MCF 10A (cell line): ENCODE data around the gene UBE2D2. TPM values are rescaled to one million over a fixed set of nuclear protein-coding genes. Genes with fewer than 3 reads are reported as not detected.
A peak's percentile ranks its signal among the peaks of the same experiment; 100 is the strongest.

Experiments
- BruUV-seq: library from RNA; stranded (reverse); fragments of 400-500 nt; replicated peaks from 2 replicates; lab custom pipeline; 2021; lab: Mats Ljungman, UMichigan
- CTCF ChIA-PET: fragments of 300-600 bp; sonication (Branson Sonifier 250); formaldehyde crosslinking; extraction: SDS; loops from one replicate; lab custom pipeline; 2021; ENCODE audit warnings: antibody characterized with exemption, inconsistent platforms; lab: Yijun Ruan, JAX
- POLR2A ChIA-PET: fragments of 300-600, 350-650 bp; sonication (Branson Sonifier 250); formaldehyde crosslinking; extraction: SDS; loops from one replicate; lab custom pipeline; 2020; ENCODE audit warnings: antibody characterized with exemption, inconsistent platforms; lab: Yijun Ruan, JAX
- DNase-seq: peaks from one replicate; pipeline ENCODE4 v3.0.0-alpha.2; 2018; ENCODE audit not compliant: unreplicated experiment
- H3K27ac Mint-ChIP-seq: one replicate; pipeline ENCODE4 v1.8.0; 2022; ENCODE audit warnings: mild to moderate bottlenecking, low read depth, mixed read lengths; ENCODE audit not compliant: unreplicated experiment
- H3K27me3 Mint-ChIP-seq: one replicate; pipeline ENCODE4 v1.8.0; 2022; ENCODE audit warnings: mixed read lengths; ENCODE audit not compliant: insufficient read depth, unreplicated experiment
- H3K36me3 Mint-ChIP-seq: one replicate; pipeline ENCODE4 v1.8.0; 2022; ENCODE audit warnings: mild to moderate bottlenecking, moderate library complexity, mixed read lengths; ENCODE audit not compliant: insufficient read depth, unreplicated experiment
- H3K4me1 Mint-ChIP-seq: one replicate; pipeline ENCODE4 v1.8.0; 2022; ENCODE audit warnings: mixed read lengths; ENCODE audit not compliant: insufficient read depth, unreplicated experiment
- H3K4me3 Mint-ChIP-seq: one replicate; pipeline ENCODE4 v1.8.0; 2022; ENCODE audit warnings: mild to moderate bottlenecking, moderate library complexity, mixed read lengths; ENCODE audit not compliant: unreplicated experiment
- H3K9me3 Mint-ChIP-seq: one replicate; pipeline ENCODE4 v1.8.0; 2022; ENCODE audit warnings: mixed read lengths; ENCODE audit not compliant: unreplicated experiment
- CTCF ChIP-seq: fragments of 200-600 bp; IDR thresholded peaks from one replicate; pipeline ENCODE4 v1.8.0; 2022; ENCODE audit warnings: antibody characterized with exemption, mild to moderate bottlenecking; ENCODE audit not compliant: unreplicated experiment
- intact Hi-C: fragments of 100-400 bp; cut with micrococcal nuclease; formaldehyde crosslinking; loops from 2 replicates; pipeline ENCODE4 v1.14.1; 2022
- total RNA-seq: library from RNA; stranded (reverse); gene quantifications from 2 replicates; pipeline ENCODE4 v1.2.3, GENCODE V29; 2022

Gene UBE2D2
- total RNA-seq, 1 experiment from 2014 or later = 306 TPM

GRCh38 chr5:139653616-139654015 is 92.5 kb downstream of the UBE2D2 start:
- ChIA-PET CTCF (interaction anchor here (0.9 to 2.6 kb wide), 5 partner anchors 11 to 37 kb away, joined by 3 to 14 read pairs (median 5); no protein-coding TSS in a partner anchor), POLR2A (interaction anchor here (0.5 to 2.0 kb wide), 2 partner anchors 17 to 763 kb away, joined by 3 to 6 read pairs; no protein-coding TSS in a partner anchor)
- Mint-ChIP-seq H3K9me3 (no peaks in the 10 kb centered on the region), H3K27me3 (no peaks in the 10 kb centered on the region), H3K4me3 (no peak overlapping the region), H3K27ac (peak overlapping the region; percentile 33), H3K4me1 (peaks cover 32% of the 10 kb centered on the region), H3K36me3 (peaks cover 9% of the 10 kb centered on the region)
- no peak for TF ChIP-seq CTCF
- no peak for DNase-seq
- intact Hi-C loops = no loop called here
- BruUV-seq = no TSS peak

DNA sequence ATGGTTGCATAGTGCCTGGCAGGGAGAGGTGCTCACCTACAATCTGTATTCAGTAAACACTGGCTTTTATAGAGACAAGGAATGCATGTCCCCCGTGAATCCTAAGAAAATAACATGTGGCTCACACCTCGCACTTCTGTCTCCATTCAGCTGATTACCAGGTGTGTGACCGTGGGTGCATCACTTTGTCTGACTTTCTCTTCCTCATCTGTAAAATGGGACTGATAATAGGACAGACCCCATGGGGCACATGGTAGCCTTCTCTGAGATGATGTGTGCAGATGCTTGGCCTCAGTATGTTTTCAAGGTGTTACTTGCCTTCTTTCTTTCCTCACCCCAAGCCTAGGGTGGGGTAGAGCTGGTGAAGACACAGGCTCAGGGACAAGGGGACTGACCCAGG is 93.3 kb downstream of the UBE2D2 start:
- CTCF ChIA-PET = interaction anchor here (0.6 to 2.6 kb wide), 7 partner anchors 11 to 112 kb away, joined by 3 to 14 read pairs (median 4); no protein-coding TSS in a partner anchor
- POLR2A ChIA-PET = interaction anchor here (1.2 kb wide), 1 partner anchor 16 kb away, joined by 6 read pairs; no protein-coding TSS in a partner anchor
- H3K4me3 Mint-ChIP-seq = no peak overlapping the region

DNA sequence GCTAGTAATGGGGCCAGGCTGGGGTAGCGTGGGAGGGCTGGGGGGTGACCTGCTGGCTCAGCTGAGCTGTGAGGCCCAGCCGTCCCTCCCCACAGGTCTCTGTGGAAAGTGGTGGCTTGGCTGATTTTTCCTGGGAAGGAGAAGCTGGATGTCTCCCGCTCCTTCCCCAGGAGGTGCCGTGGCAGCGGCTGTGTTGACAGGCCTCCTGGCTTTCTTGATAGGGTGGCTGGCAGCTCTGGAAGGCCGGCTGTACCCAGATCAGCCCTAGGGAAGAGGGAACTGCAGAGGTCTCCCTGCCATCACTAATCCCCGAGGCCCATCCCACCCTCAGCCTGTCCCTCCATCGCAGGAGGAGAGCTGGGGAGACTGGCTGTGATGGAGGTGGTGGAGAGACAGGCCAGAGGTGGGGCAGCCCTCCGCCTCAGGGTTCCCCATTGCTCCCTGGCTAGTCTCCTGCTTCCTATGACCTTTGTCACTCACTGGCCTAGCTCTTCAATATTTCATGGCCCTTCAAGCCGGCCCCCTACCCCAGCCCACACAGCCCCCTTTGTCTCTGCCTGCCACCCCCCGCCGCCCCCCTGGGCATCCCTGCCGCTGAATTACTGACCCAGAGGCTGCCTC is 93.8 kb downstream of the UBE2D2 start:
- intact Hi-C loops = no loop called here
- Mint-ChIP-seq H3K4me1 (peaks cover 36% of the 10 kb centered on the region), H3K27me3 (no peaks in the 10 kb centered on the region), H3K36me3 (peaks cover 14% of the 10 kb centered on the region), H3K27ac (peak overlapping the region; percentile 33), H3K9me3 (no peaks in the 10 kb centered on the region), H3K4me3 (no peak overlapping the region)
- CTCF ChIA-PET = interaction anchor here (0.5 to 2.6 kb wide), 5 partner anchors 11 to 978 kb away, joined by 3 to 14 read pairs (median 3); partner anchors contain the start of gene CD14
- TF ChIP-seq CTCF = no peak
- POLR2A ChIA-PET = interaction anchor here (1.2 kb wide), 1 partner anchor 15 kb away, joined by 6 read pairs; no protein-coding TSS in a partner anchor
- BruUV-seq = no TSS peak
- no peak for DNase-seq

More for the DNA sequence above, 93.3 kb downstream of the UBE2D2 start:
- H3K27ac Mint-ChIP-seq = peak overlapping the region; percentile 33
- no peak for DNase-seq
- no peaks in the 10 kb centered on the region for H3K27me3 Mint-ChIP-seq
- no peaks in the 10 kb centered on the region for H3K9me3 Mint-ChIP-seq
- peaks cover 14% of the 10 kb centered on the region for H3K36me3 Mint-ChIP-seq
- BruUV-seq = no TSS peak
- peaks cover 38% of the 10 kb centered on the region for H3K4me1 Mint-ChIP-seq
- TF ChIP-seq CTCF = no peak
- intact Hi-C loops = no loop called here

DNA sequence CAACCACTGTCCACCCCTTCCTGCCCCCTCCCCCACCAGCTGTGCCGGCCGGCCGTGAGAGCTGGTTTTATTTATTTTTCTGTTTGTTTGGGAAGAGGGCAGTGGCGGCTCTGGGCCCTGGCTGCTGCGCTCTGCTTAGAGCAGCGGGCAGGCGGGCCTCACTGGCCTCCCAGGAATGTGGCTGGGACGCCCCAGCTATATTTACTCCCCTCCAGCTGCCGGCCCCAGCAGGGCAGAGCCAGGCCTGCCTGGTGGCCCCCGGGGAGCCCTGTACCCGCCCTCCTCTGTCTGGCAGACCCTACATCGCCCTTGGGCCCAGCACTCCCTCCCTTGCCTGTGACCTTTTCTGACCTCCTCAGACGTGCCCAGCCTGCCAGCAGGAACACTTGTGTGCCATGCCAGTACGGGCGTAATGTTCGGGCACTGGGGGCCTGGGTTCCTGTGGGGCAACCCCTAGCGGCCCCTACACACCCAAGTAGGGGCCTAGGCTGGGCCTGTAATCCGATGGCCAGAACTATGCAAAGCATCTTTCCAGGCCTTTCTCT is 94.7 kb downstream of the UBE2D2 start:
- ChIA-PET POLR2A (interaction anchor here (0.7 to 1.2 kb wide), 2 partner anchors 12 to 15 kb away, joined by 3 to 6 read pairs; no protein-coding TSS in a partner anchor), CTCF (interaction anchor here (0.5 to 2.6 kb wide), 4 partner anchors 20 to 977 kb away, joined by 3 to 14 read pairs (median 4); partner anchors contain the start of gene CD14)
- BruUV-seq = no TSS peak
- H3K9me3 Mint-ChIP-seq = no peaks in the 10 kb centered on the region
- H3K27me3 Mint-ChIP-seq = no peaks in the 10 kb centered on the region
- H3K36me3 Mint-ChIP-seq = peaks cover 14% of the 10 kb centered on the region
- DNase-seq = no peak
- H3K4me3 Mint-ChIP-seq = no peak overlapping the region
- TF ChIP-seq CTCF = no peak
- no peak overlapping the region for H3K27ac Mint-ChIP-seq
- H3K4me1 Mint-ChIP-seq = peaks cover 39% of the 10 kb centered on the region
- intact Hi-C loops = no loop called here
